ENCODE data around the gene CLBA1.
"Not testable (repeated sequence)": the region's sequence is repeated elsewhere in the genome, so short reads cannot be mapped to it uniquely, and the experiment has no call there.

The CLBA1 gene

DNA sequence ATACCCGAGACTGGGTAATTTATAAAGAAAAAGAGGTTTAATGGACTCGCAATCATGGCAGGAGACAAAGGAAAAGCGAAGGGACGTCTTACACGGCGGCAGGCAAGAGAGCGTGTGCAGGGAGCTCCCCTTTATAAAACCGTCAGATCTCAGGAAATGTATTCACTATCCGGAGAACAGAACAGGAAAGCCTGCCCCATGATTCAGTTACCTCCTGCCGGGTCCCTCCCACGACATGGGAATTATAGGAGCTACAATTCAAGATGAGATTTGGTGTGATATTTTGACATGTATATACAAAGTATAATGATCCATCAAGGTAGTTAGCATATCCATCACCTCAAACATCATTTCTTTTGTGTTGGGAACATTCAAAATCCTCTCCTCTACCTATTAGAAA lies 37.6 kb downstream of the CLBA1 start:
- DNase-seq (ENCODE audit: low read depth) = no peak

DNA sequence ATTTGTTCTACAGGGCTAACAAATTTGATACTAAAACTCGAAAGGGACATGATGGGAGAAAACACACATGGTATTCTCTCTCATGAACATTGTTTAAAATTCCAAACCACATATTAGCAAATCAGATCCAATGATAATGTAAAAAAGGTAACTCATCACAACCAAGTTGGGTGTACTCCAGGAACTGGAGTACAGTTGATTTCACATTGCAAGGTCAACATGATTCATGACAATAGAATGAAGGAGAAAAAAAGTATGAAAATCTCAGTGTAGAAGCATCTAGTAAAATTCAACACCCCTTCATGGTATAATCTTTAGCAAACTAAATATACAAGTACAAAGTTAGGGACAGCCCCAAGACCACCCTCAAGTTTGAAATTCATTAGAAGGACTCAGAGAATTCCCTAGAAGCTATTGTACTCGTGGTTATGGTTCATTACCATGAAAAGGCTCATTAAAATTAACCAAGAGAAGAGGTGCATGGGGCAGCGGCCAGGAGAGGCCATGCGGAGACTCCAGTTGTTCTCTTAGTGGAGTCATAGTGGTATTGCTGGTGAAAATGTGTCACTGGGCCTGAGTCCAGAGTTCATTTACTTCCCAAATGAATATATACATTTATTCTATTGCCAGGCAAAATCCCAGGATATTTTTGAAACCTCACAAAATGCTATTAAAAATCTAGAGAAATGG lies 38.3 kb downstream of the CLBA1 start:
- DNase-seq (ENCODE audit: low read depth) = no peak

- DNase-seq (ENCODE audit: low read depth) = no peak
Measured at GRCh38 chr14:105025429-105025828, 39.8 kb downstream of the CLBA1 start.

GRCh38 chr14:105026033-105026785 lies 40.6 kb downstream of the CLBA1 start:
- no peak for DNase-seq (ENCODE audit: low read depth)

DNA sequence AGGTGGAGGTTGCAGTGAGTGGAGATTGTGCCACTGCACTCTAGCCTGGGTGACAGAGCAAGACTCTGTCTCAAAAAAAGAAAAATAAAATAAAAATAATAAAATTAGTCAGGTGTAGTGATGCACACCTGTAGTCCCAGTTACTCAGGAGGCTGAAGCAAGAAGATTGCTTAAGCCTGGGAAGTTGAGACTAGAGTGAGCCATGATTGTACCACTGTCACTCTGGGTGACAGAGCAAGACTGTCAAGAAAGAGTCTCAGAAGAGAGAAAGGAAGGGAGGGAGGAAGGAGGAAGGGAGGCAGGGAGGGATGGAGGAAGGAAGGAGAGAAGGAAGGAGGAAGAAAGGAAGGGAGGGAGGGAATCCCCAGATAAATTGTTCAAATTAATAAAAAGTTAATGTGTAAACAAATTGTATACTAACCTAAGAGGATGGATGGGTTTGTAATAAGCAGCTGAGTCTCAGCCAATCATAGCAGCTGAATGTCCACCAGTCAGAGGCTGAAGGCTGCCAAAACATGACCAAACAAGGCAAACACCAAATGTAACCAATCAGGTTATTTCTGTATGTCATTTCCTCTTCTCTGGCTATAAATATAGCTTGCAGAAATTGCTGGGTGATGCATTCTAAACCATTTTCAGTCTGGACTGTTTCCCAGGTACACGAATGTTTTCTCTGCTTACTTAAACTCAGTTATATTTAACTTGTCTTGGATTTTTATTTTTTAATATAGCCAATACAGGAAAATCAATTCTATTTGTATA lies 41.4 kb downstream of the CLBA1 start:
- DNase-seq (ENCODE audit: low read depth) = no peak

- DNase-seq (ENCODE audit: low read depth) = not testable (repeated sequence)
Measured at GRCh38 chr14:105027718-105028117, 42.1 kb downstream of the CLBA1 start.

DNA sequence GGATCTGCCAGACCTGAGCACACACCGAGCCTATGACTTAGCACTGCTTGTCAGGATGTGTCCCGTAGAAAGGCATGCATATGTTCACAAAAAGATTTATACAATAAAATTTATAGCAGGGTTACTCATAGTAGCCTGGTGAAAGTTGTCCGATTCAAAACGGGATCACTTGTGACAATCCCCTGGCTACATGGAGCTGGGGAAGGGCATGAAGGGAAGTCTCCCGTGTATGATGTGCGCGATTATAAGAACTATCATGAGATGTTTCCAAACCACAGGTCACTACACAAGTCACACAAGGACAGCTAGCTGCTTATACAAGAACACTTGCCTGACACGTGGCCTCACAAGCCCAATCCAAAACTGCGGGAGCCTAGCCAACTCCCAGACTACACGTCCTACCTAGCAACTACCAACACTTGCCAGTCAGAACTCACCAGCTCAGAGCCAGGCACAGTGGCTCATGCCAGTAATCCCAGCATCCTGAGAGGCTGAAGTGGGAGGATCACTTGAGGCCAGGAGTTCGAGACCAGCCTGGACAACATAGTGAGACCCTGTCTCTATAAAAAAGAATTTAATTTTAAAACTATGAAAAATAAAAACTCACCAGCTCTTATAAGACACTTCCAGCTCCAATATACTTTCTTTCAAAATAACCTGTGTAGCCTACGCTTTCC lies 42.8 kb downstream of the CLBA1 start:
- no peak for DNase-seq (ENCODE audit: low read depth)

DNA sequence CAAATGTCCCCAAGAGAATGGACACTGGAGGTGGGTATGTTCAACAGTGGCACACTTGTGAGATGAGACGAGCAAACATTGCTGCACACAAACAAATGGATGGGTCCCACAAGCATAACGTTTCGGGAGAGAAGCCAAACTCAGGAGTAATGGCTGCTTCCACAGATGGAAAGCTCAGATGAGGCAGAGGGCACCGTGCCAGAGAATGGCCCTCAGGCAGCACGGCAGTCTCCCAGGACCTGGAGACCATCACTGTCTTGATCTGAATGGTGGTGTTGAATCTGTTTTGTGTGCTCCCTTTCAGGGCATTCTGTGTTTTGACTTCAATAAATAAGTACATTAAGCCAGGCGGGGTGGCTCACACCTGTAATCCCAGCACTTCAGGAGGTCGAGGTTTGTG lies 43.8 kb downstream of the CLBA1 start:
- DNase-seq (ENCODE audit: low read depth) = no peak

- no peak for DNase-seq (ENCODE audit: low read depth)
Measured at GRCh38 chr14:105030194-105030593, 44.6 kb downstream of the CLBA1 start.

- no peak for DNase-seq (ENCODE audit: low read depth)
Measured at GRCh38 chr14:105030836-105031396, 45.3 kb downstream of the CLBA1 start.

DNA sequence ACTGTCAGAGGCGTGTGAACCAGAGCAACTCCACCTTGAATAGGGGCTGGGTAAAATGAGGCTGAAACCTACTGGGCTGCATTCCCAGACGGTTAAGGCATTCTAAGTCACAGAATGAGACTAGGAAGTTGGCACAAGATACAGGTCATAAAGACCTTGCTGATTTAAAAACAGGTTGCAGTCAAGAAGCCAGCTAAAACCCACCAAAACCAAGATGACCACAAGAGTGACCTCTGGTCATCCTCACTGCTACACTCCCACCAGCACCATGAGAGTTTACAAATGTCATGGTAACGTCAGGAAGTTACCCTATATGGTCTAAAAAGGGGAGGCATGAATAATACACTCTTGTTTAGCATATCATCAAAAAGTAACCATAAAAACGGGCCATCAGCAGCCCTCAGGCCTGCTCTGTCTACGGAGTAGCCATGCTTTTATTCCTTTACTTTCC lies 46.9 kb downstream of the CLBA1 start:
- DNase-seq (ENCODE audit: low read depth) = not testable (repeated sequence)

DNA sequence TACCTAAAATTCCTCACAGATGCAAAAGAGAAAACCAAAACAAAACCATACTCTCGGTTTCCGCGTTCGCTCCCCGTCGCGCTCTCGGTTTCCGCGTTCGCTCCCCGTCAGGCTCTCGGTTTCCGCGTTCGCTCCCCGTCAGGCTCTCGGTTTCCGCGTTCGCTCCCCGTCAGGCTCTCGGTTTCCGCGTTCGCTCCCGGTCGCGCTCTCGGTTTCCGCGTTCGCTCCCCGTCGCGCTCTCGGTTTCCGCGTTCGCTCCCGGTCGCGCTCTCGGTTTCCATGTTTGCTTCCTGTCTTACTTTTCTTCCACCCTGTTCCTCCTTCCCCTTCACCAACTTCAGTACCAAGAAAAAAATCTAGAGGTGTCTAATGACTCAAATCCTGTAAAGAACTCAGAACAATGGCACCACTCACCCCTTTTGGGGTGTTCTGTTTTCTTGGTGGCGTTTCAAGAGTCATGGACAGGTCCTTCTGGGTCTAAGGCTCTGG lies 47.9 kb downstream of the CLBA1 start:
- DNase-seq (ENCODE audit: low read depth) = not testable (repeated sequence)

GRCh38 chr14:105034315-105035039 lies 48.9 kb downstream of the CLBA1 start:
- no peak for DNase-seq (ENCODE audit: low read depth)

- DNase-seq (ENCODE audit: low read depth) = not testable (repeated sequence)
Measured at GRCh38 chr14:105035616-105036015, 50.0 kb downstream of the CLBA1 start.

GRCh38 chr14:105039458-105040205 lies 54.0 kb downstream of the CLBA1 start:
- DNase-seq (ENCODE audit: low read depth) = no peak

DNA sequence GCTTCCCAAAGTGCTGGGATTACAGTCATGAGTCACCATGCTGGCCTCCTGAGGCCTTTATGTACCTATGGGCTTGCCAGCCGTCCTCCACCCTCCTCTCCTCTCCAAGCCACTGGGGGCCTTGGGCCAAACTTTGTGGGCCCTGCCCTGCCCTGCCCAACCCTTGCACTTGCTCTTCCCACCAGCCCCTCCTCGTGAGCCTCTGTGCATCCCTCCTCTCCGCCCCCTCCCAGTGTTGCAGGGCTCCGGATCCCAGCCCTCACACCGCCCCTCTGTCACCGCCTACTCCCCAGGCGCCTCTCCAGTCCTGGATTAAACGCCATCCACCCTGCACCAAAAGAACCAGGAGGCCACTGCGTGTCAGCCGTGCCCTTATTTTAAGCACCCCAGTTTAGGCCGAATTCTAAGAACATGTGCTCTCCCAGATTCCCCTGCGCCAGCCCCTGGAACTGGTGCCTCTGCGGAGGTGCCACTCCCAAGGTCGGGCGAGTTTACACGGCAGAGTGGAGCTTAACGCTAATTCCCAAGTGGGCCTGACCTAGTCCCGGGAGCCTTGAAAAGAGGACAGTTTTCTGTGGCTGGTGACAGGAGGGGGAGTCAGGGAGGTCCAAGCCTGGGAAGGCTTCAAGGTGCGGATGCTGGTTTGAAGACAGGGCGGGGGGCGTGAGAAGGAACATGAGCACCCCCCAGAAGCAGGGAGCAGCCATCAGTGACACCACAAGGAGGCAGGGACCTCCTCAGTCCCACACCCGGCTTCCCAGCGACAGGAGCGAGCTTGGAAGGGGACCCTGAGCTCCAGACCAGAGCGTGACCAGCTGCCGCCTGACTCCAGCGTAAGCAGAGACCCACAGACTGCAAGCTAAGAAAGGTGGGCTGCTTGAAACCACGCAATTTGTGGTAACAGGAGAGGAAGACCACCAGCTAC lies 56.5 kb downstream of the CLBA1 start:
- DNase-seq (ENCODE audit: low read depth) = no peak

DNA sequence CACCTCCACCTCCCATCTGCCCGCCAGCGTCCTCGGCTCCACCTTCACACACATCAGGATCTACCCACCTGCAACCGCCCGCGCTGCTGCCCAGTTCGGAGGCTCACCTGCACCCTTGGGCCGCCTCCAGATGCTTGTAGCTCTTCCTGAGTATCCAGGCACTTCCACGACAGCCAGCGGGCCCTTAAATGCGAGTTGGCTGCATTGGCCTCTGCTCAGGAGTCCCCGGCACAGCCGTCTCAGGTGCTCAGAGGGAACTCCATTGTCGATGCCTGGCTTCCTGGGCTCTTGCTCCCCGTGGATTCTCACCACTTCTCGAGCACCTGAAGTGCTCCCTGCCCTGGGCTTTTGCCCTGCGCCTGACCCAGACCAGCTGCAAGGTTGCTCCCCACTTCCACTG lies 57.2 kb downstream of the CLBA1 start:
- no peak for DNase-seq (ENCODE audit: low read depth)

GRCh38 chr14:105043641-105044040 lies 58.1 kb downstream of the CLBA1 start:
- no peak for DNase-seq (ENCODE audit: low read depth)

Data from activated T-cell treated with anti-CD3 and anti-CD28 coated beads for 24 hours (primary cell).